Measurements from ENCODE around the gene PDXP. TPM values are rescaled to one million over a fixed set of nuclear protein-coding genes. Genes with fewer than 3 reads are reported as not detected.
"Not testable (repeated sequence)": the region's sequence is repeated elsewhere in the genome, so short reads cannot be mapped to it uniquely, and the experiment has no call there.

Gene PDXP, protein sequence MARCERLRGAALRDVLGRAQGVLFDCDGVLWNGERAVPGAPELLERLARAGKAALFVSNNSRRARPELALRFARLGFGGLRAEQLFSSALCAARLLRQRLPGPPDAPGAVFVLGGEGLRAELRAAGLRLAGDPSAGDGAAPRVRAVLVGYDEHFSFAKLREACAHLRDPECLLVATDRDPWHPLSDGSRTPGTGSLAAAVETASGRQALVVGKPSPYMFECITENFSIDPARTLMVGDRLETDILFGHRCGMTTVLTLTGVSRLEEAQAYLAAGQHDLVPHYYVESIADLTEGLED
- 20.0 TPM for polyA plus RNA-seq (2013, experiment 1 of 2)
- 20.2 TPM for polyA plus RNA-seq (2013, experiment 2 of 2)

GRCh38 chr22:37658133-37659065, at the start of gene PDXP:
Gene PDXP, plus strand, starts transcription at chr22:37658723. Its CDS starts 60 bp downstream, at chr22:37658783.
- WGBS (ENCODE audit: extremely low coverage, insufficient coverage, low lambda C conversion rate) = no CpG with 5 or more reads among the region's 101 CpGs
- no peak within 1 kb of the TSS for H2BK5ac ChIP-seq (ENCODE audit: low read length)

DNA sequence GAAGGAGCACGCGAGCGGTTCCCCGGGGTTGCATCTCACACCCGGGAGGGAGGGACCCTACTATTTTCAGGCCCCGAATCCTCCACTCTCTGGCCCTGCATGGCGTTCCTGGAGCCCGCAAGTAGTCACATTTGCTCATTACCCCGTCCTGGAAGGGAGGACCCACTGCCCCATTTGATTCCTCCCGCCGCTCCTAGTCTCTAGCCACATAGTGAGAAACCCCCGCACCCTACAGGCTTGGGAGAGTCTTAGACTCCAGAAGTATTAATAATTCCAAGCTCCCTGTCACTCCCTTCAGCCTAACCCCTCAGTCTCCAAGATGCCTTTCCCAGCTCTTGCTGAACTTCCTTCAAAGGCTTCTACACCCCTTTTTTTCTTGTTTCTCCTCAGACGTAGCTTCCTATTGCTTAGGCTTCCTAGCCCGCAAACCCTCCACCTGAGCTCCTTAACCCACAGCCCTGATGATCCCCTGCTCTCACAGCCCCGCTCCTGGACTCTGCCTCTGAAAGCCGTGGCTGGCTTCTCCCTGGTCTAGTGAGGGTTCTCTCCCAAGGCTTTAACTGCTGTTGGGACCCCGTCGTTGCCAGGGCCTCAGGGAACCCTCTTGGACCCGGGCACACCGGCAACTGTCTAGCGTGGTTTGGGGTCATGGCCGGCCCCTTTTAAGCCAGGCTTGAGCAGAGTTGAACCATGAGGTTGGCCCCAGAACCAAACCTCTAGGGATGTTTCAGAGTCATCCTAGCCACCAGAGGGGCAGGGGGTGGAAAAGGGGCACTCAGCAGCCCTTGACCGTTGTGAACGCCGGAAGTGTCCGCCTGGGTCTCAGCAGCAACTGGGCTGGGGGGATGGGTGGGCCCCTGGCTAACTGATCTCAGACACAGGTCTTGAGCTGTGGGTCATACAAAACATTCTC, 49.0 kb upstream of the PDXP start:
- H4K5ac ChIP-seq (ENCODE audit: low read length) = no peak overlapping the region
- H3K36me3 ChIP-seq (ENCODE audit: control insufficient read depth, insufficient read depth, low read length) = peaks cover 4% of the 10 kb centered on the region
- H3K4me1 ChIP-seq (ENCODE audit: control insufficient read depth, low read depth, low read length) = no peaks in the 10 kb centered on the region
- no peak overlapping the region for H2BK15ac ChIP-seq (replicated peaks; ENCODE audit: low read depth)
- peak; percentile 38 for DNase-seq
- no peaks in the 10 kb centered on the region for H3K27me3 ChIP-seq (ENCODE audit: insufficient read depth, low read length, poor library complexity)
- H3K9ac ChIP-seq (ENCODE audit: low read length) = peak overlapping the region; percentile 95
- H2AK5ac ChIP-seq (ENCODE audit: low read length) = no peak overlapping the region
- peak overlapping the region; percentile 79 for H3K27ac ChIP-seq (ENCODE audit: low read depth, low read length)
- peak overlapping the region; percentile 50 for H3K23ac ChIP-seq (ENCODE audit: low read length)
- peak overlapping the region; percentile 38 for H3K4me2 ChIP-seq (ENCODE audit: low read length)
- no peak overlapping the region for H2BK120ac ChIP-seq (ENCODE audit: low read depth, low read length)
- peak overlapping the region; percentile 92 for H3K4me3 ChIP-seq (ENCODE audit: low read length)
- H3K56ac ChIP-seq (ENCODE audit: low read length) = peak overlapping the region; percentile 99
- H3K79me2 ChIP-seq (ENCODE audit: control insufficient read depth, insufficient read depth, low read length) = peaks cover 4% of the 10 kb centered on the region
- WGBS (ENCODE audit: extremely low coverage, insufficient coverage, low lambda C conversion rate) = no CpG with 5 or more reads among the region's 26 CpGs
- no peak overlapping the region for H4K8ac ChIP-seq (ENCODE audit: low read depth, low read length)
- H2BK5ac ChIP-seq (ENCODE audit: low read length) = no peak overlapping the region
- H3K79me1 ChIP-seq (ENCODE audit: low read length) = peaks cover 7% of the 10 kb centered on the region
- H3K4ac ChIP-seq (ENCODE audit: low read depth, low read length) = peak overlapping the region; percentile 40
- no peak overlapping the region for H3K18ac ChIP-seq (ENCODE audit: low read length)

More at GRCh38 chr22:37658133-37659065, at the start of gene PDXP:
- Histone ChIP-seq H4K8ac (ENCODE audit: low read depth, low read length) (no peak within 1 kb of the TSS), H3K56ac (ENCODE audit: low read length) (peak within 1 kb of the TSS; percentile 95), H3K4me1 (ENCODE audit: control insufficient read depth, low read depth, low read length) (peaks cover 4% of the 10 kb centered on the region), H4K5ac (ENCODE audit: low read length) (no peak within 1 kb of the TSS), H3K4me2 (ENCODE audit: low read length) (peak within 1 kb of the TSS; percentile 97), H3K36me3 (ENCODE audit: control insufficient read depth, insufficient read depth, low read length) (no peaks in the 10 kb centered on the region), H3K4ac (ENCODE audit: low read depth, low read length) (peak within 1 kb of the TSS; percentile 41), H2BK15ac (replicated peaks; ENCODE audit: low read depth) (no peak within 1 kb of the TSS), H3K4me3 (ENCODE audit: low read length) (peak within 1 kb of the TSS; percentile 79), H3K23ac (ENCODE audit: low read length) (peak within 1 kb of the TSS; percentile 94), H2BK120ac (ENCODE audit: low read depth, low read length) (no peak within 1 kb of the TSS), H3K27me3 (ENCODE audit: insufficient read depth, low read length, poor library complexity) (no peaks in the 10 kb centered on the region), H2AK5ac (ENCODE audit: low read length) (no peak within 1 kb of the TSS), H3K79me1 (ENCODE audit: low read length) (peaks cover 23% of the 10 kb centered on the region), H3K79me2 (ENCODE audit: control insufficient read depth, insufficient read depth, low read length) (peaks cover 34% of the 10 kb centered on the region), H3K9ac (ENCODE audit: low read length) (peak within 1 kb of the TSS; percentile 89), H3K27ac (ENCODE audit: low read depth, low read length) (no peak within 1 kb of the TSS), H3K18ac (ENCODE audit: low read length) (no peak within 1 kb of the TSS)
- DNase-seq = peak; percentile 100

DNA sequence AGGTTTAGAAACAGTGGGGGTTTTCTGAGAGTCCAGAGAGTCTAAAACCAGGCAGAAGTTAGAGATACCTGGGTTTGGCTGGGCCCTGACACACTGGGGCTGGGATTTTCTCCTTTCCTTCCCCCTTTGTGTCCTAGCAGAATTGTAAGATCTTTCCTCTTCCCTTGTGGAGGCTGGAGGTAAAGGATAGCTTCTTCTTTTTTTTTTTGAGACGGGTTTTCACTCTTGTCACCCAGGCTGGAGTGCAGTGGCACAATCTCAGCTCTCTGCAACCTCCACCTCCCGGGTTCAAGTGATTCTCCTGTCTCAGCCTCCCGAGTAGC, 48.4 kb upstream of the PDXP start:
- not testable (repeated sequence) for H2BK120ac ChIP-seq (ENCODE audit: low read depth, low read length); H3K4me3 ChIP-seq (ENCODE audit: low read length); H2AK5ac ChIP-seq (ENCODE audit: low read length); H3K27ac ChIP-seq (ENCODE audit: low read depth, low read length); H3K18ac ChIP-seq (ENCODE audit: low read length); H3K4me2 ChIP-seq (ENCODE audit: low read length); H3K4ac ChIP-seq (ENCODE audit: low read depth, low read length); H4K8ac ChIP-seq (ENCODE audit: low read depth, low read length); H3K27me3 ChIP-seq (ENCODE audit: insufficient read depth, low read length, poor library complexity); H2BK5ac ChIP-seq (ENCODE audit: low read length); H2BK15ac ChIP-seq (replicated peaks; ENCODE audit: low read depth); H3K4me1 ChIP-seq (ENCODE audit: control insufficient read depth, low read depth, low read length); DNase-seq; H3K79me2 ChIP-seq (ENCODE audit: control insufficient read depth, insufficient read depth, low read length); H3K36me3 ChIP-seq (ENCODE audit: control insufficient read depth, insufficient read depth, low read length); H3K79me1 ChIP-seq (ENCODE audit: low read length); H4K5ac ChIP-seq (ENCODE audit: low read length); H3K56ac ChIP-seq (ENCODE audit: low read length); H3K23ac ChIP-seq (ENCODE audit: low read length)
- WGBS (ENCODE audit: extremely low coverage, insufficient coverage, low lambda C conversion rate) = no CpG with 5 or more reads among the region's 3 CpGs
- peak overlapping the region; percentile 95 for H3K9ac ChIP-seq (ENCODE audit: low read length)

- Histone ChIP-seq H3K9ac (ENCODE audit: low read length) (no peak overlapping the region), H2BK5ac (ENCODE audit: low read length) (no peak overlapping the region), H3K27ac (ENCODE audit: low read depth, low read length) (no peak overlapping the region), H4K8ac (ENCODE audit: low read depth, low read length) (no peak overlapping the region), H2AK5ac (ENCODE audit: low read length) (no peak overlapping the region), H3K4me1 (ENCODE audit: control insufficient read depth, low read depth, low read length) (no peaks in the 10 kb centered on the region), H3K27me3 (ENCODE audit: insufficient read depth, low read length, poor library complexity) (no peaks in the 10 kb centered on the region), H4K5ac (ENCODE audit: low read length) (no peak overlapping the region), H3K56ac (ENCODE audit: low read length) (peak overlapping the region; percentile 5), H3K36me3 (ENCODE audit: control insufficient read depth, insufficient read depth, low read length) (peaks cover 4% of the 10 kb centered on the region), H3K23ac (ENCODE audit: low read length) (no peak overlapping the region), H3K4me2 (ENCODE audit: low read length) (no peak overlapping the region), H2BK120ac (ENCODE audit: low read depth, low read length) (no peak overlapping the region), H3K79me2 (ENCODE audit: control insufficient read depth, insufficient read depth, low read length) (peaks cover 4% of the 10 kb centered on the region), H3K79me1 (ENCODE audit: low read length) (peaks cover 7% of the 10 kb centered on the region), H3K18ac (ENCODE audit: low read length) (no peak overlapping the region), H3K4me3 (ENCODE audit: low read length) (no peak overlapping the region), H3K4ac (ENCODE audit: low read depth, low read length) (no peak overlapping the region), H2BK15ac (replicated peaks; ENCODE audit: low read depth) (no peak overlapping the region)
- no CpG with 5 or more reads among the region's 15 CpGs for WGBS (ENCODE audit: extremely low coverage, insufficient coverage, low lambda C conversion rate)
- no peak for DNase-seq
Measured at GRCh38 chr22:37610480-37611129, 47.9 kb upstream of the PDXP start.

- no peak overlapping the region for H3K18ac ChIP-seq (ENCODE audit: low read length)
- no peak overlapping the region for H2AK5ac ChIP-seq (ENCODE audit: low read length)
- H3K27ac ChIP-seq (ENCODE audit: low read depth, low read length) = no peak overlapping the region
- no peak overlapping the region for H3K4ac ChIP-seq (ENCODE audit: low read depth, low read length)
- no peak overlapping the region for H3K23ac ChIP-seq (ENCODE audit: low read length)
- no peak overlapping the region for H3K56ac ChIP-seq (ENCODE audit: low read length)
- no peaks in the 10 kb centered on the region for H3K4me1 ChIP-seq (ENCODE audit: control insufficient read depth, low read depth, low read length)
- no peak overlapping the region for H3K9ac ChIP-seq (ENCODE audit: low read length)
- H2BK120ac ChIP-seq (ENCODE audit: low read depth, low read length) = no peak overlapping the region
- H3K4me3 ChIP-seq (ENCODE audit: low read length) = no peak overlapping the region
- H2BK15ac ChIP-seq (replicated peaks; ENCODE audit: low read depth) = no peak overlapping the region
- no peak overlapping the region for H4K5ac ChIP-seq (ENCODE audit: low read length)
- H3K27me3 ChIP-seq (ENCODE audit: insufficient read depth, low read length, poor library complexity) = no peaks in the 10 kb centered on the region
- H3K36me3 ChIP-seq (ENCODE audit: control insufficient read depth, insufficient read depth, low read length) = peaks cover 4% of the 10 kb centered on the region
- no peak overlapping the region for H4K8ac ChIP-seq (ENCODE audit: low read depth, low read length)
- no peak overlapping the region for H2BK5ac ChIP-seq (ENCODE audit: low read length)
- H3K79me1 ChIP-seq (ENCODE audit: low read length) = peaks cover 7% of the 10 kb centered on the region
- DNase-seq = no peak
- peaks cover 4% of the 10 kb centered on the region for H3K79me2 ChIP-seq (ENCODE audit: control insufficient read depth, insufficient read depth, low read length)
- no peak overlapping the region for H3K4me2 ChIP-seq (ENCODE audit: low read length)
- no CpG with 5 or more reads among the region's 6 CpGs for WGBS (ENCODE audit: extremely low coverage, insufficient coverage, low lambda C conversion rate)
Measured at GRCh38 chr22:37611207-37611606, 47.3 kb upstream of the PDXP start.

All from mesendoderm (in vitro differentiated cells).